NCI-H1092 treated with DMSO at 0.1 percent for 48 hours (cell line): ENCODE data around the gene AQP1.
A peak's percentile ranks its signal among the peaks of the same experiment; 100 is the strongest.

Experiments
- DNase-seq: peaks from one replicate; lab custom pipeline; 2025; lab: John Stamatoyannopoulos, UW

The AQP1 gene

GRCh38 chr7:30906515-30907240 lies 5.0 kb upstream of the AQP1 start:
- no peak for DNase-seq

GRCh38 chr7:30907527-30908267 lies 4.0 kb upstream of the AQP1 start:
- no peak for DNase-seq

DNA sequence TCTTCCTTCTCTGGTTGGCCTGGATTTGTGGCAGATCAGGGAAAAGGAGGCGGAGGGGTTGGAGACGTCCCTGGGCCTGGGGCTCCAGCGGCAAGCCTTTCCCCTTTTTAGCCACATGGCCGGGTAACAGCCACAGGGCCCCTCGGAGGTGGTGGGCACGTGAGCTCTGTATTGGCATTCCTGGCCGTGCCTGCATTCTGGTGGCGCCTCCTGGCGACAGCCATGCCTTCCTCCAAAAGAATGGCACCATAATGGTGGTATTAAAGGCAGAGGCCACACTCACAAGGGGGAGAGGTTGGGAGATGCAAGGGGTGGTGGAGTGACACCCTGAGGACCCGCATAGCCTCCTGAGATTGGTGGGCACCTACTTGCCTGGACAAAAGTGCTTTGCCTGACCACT lies 3.0 kb upstream of the AQP1 start:
- no peak for DNase-seq

DNA sequence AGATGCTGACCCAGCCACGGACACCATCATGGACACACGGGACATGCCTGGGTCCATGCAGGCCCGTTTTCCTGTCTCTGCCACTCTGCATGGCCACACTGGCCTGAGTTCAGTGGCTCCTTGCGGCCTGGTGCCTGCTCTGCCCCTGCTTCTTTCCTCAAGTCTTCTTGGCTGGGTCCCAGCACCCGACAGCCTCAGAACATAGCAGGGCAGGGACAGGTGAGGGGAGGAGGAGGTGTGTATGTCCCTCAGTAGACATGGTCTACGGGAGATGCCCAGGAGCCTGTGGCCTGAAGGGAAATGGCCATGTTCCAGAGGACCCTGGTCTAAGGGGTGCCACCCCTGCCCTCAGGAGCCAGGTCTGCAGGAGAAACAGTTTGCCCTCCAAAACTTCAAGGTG lies 2.2 kb upstream of the AQP1 start:
- DNase-seq, result no peak

GRCh38 chr7:30910411-30911073 lies 1.1 kb upstream of the AQP1 start:
- no peak for DNase-seq

DNA sequence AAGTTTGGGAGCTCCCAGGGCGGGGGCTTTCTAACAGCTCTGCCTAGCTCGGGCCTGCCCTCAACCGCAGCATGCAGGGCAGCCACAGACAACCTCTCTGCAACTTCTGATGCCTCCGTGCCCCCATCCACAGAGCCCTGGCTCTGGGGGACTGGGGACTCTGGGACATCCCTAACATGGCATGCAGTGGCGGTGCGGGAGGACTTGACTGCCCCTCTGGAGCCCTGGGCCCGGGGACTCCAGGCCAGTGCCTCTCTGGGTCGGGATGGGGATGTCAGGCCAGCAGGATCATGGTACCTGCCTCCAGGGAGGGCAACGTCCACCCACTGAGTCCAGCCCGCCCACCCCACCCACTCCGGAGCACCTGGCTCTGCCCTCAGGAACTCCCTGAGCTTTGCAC lies 520 bp upstream of the AQP1 start:
- no peak for DNase-seq

DNA sequence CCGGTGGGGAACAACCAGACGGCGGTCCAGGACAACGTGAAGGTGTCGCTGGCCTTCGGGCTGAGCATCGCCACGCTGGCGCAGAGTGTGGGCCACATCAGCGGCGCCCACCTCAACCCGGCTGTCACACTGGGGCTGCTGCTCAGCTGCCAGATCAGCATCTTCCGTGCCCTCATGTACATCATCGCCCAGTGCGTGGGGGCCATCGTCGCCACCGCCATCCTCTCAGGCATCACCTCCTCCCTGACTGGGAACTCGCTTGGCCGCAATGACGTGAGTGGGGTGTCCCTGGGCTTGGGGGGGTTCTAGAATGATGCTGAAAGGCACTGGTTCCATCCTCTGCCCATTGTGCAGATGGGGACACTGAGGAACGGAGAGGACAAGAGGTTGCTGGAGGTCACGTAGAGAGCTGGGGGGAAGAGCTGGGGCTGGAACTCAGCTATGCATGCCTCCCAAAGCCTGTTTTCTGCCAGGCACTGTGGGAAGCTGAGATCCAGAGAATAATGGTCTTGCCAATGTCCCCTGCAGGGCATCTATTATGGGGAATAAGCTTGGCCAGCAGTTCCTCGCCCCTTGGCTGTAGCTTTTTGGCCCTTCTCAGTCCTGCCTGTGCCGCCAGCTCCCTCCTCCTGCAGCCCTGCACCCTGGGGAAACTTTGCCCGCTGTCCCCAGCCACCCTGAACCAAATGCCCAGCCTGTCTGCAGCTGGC lies 523 bp downstream of the AQP1 start:
- DNase-seq, result no peak

DNA sequence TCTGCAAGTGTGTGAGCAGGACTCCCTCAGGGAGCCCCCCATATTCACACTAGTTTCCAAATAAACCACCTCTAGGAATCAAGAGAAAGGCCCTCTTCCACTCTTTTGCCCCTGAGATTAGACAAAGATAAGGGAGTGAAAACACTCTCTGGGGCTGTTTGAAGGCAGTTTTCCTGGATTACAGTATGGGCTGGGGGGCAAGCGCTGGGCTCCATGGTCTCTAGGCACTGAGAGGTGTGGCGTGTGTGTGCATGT lies 1.0 kb downstream of the AQP1 start:
- no peak for DNase-seq

- DNase-seq, result no peak
These were observed 1.5 kb downstream of the AQP1 start for GRCh38 chr7:30912986-30913811.

DNA sequence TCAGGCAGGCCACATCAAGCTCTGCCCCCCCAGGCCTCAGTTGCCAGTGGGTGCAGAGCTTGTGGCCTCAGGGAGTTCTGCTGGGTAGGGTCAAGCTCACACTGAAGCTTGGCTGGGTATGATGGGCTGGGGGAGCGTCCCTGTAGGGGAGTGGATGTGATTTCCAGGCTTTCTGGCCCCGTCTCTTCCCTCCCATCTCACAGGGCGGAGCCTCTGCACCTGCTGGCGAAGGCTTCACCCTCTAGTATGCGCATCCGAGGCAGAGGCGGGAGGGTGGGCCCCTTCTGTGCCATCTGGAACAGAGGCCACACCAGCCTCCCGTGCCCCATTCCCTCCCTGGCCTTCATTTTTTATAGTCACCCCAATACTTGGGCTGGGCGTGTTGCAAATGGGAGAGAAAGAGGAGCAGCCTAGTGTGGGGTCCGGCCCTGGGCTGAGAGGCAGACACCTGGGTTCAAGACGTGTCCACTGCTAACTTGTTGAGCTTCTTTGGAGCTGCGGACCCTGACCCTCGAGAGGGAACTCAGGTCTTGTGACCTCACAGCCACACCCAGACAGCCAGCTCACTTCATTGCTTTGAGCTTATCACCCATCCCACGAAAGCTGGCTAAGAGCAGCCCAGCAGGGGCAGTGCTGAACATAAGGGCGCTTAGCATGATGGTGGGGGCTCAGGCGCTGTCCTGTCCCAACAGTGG lies 2.3 kb downstream of the AQP1 start:
- DNase-seq, result no peak

DNA sequence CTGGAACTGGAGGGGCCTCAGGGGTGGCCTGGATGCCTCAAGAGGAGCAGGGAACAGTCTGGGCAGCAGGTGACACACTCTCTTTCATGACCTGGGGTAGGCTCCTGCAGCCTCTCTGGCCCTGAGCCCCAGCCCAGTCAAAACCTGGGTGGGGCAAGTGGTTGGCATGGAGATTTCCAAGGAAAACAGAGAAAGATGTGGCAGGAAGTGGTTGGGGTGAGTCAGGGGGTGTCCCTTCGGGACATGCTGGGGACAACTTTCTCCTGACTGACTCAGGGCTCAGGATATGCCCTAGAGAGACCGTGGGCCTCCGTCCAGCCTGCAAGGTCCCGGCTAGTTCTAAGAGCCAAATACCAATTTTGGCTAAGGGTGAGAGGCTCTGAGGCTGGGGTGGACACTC lies 2.9 kb downstream of the AQP1 start:
- DNase-seq, result no peak

DNA sequence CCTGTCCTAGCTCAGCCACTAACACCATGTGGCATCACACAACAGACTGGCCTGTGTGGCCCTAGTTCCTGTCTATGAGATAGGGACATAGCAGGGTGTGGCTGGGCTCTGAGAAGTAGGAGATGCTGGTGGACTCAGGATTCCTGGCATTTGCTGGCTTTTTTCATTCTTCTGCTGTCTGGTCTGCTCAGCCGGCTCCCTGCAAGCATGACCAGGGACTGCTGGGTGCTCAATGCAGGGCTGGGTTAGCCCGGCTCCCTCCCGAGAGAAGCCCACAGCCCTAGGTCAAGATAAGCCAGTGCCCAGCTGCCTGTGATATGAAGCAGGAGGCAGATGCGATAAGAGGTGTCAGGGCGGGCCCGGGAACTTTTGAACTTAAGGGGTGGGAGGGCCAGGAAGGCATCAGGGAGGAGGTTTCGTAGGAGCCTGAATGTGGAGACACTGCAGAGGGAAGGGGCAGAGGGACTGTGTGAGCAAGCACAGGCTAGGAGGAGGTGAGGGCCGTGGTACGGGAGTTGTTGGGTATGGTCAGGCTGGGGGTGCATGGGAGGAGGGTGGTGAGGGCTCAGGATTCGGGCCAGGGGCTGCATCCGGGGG lies 3.5 kb downstream of the AQP1 start:
- DNase-seq, result no peak

DNA sequence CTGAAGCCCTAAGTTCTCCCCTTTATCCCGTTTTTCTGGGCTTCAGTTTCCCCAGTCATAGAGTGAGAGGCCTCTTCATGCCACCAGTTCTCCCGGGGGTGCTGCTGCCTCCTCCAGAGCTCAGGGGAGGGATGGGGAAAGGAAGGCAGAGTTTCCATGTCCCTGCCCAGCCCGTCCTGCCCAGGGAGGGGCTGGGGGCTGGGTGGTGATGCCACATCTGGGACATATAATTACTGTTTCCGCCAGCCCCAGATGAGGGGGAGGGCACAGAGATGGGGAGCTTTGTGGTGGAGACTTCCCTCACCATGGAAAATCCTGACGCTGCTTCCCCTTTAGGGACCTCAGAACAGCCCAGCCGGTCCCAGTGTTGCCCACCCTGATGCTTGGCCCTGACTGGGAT lies 4.1 kb downstream of the AQP1 start:
- no peak for DNase-seq

GRCh38 chr7:30916255-30916654 lies 4.6 kb downstream of the AQP1 start:
- DNase-seq, result no peak

GRCh38 chr7:30916767-30917166 lies 5.1 kb downstream of the AQP1 start:
- DNase-seq, result no peak

DNA sequence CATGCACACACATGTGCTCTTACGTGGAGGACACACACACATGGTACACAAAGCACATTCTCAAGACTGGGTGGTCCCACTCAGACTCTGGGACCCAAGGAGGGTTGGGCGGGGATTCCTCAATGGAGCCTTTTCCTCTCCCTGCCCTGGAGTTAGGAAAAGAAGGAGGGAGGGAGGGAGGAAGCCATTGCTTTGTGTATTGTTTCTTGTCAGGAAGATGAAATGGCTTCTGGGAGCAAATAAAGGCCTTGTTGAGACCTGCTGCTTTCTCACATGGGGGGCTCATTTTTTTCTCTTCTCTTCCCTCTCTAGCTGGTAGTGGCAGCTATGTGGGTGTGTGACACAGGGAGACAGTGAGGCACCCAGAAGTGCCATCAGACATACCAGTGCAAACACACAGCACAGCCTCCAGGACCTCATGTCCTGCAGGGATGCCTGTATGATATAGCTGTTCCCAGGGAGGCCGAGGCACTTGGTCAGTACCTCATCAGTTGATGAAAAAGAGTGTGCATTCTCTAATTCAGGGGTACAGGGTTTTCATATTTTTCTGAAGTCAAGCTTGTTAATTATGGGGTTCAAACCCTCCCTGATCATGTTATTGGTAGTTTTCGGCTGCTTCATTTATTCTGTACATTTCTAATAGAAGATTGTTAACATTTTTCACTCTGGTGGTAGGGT lies 5.7 kb downstream of the AQP1 start:
- DNase-seq, result no peak

DNA sequence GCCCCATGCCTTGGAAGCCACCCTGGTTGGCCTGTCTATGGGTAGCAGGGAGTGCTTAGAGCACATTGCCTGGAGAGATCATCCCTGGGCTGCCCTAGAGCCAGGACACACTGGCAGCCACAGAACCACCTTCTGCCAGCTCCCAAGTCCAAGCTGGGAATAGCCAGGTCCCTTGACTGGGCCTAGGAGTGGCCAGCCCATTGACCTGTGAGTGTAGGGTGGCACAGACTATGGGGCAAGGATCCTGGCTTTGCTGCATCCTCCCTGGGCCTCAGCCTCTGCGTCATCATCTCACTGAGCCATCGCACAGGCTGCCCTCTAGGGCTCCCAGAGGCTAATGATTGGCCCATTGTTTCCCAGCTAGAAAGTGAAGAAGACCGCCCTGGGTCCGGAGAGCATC lies 7.0 kb downstream of the AQP1 start:
- DNase-seq, result no peak

- peak; percentile 9 for DNase-seq
These were observed 8.4 kb downstream of the AQP1 start for GRCh38 chr7:30920021-30920583.

DNA sequence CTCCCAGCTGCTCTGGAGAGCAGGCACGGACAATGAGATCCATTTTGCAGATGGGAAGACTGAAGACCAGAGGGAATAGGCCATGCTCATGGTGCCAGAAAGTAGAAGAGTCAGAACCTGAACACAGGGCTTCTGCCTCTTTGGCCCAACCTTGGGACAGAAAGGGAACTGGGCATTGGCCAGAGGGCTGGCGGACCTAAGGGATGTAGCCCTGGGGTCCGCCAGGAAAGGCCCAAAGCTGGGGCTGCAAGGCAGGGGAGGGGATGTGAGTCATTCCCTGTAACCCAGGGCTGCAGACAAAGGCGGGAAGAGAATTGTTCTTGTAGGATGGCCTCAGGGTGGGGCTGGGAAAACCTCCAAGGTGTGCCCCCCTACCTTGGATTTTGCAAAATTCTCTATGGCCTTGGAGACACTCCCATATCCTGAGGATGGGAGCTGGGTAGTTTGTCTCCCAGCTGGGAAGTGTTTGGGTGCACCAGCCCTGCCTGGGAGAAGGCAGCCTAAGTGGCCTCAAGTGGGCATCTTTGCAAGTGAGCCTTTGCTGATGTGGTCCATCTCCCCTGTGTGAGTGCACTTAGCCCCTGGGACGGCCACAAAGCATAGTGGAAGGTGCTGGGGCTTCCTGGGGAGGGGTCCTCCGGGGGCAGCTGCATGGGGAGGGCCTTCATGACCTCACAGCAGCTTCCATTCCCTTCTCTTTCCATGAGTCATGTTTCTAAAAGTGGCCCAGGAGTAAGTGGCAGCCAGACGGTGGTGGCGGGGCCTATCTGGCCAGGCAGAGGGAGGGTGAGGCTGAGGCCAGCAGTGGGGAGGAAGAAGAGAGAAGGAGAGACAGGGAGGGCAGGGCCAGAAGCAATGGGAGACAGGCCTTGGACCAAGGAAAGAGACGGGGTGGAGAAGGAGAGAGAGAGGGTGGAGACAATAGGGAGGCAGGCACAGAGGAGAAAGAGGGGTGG lies 9.2 kb downstream of the AQP1 start:
- DNase-seq, result no peak
